GM12891 (cell line): ENCODE data around the gene AGBL5.

Experiments
- DNase-seq: peaks from one replicate; pipeline ENCODE4 v3.0.0; 2011; ENCODE audit warnings: low spot score; ENCODE audit not compliant: insufficient read length
- FAIRE-seq: peaks from 2 replicates; lab custom pipeline; 2011; peaks lifted over from hg19 to GRCh38; lab: Jason Lieb, UNC
- PAX5 ChIP-seq: IDR thresholded peaks from 2 replicates; pipeline ENCODE4 v1.6.1; 2011; ENCODE audit warnings: low read length, moderate library complexity, mild to moderate bottlenecking; ENCODE audit not compliant: insufficient read depth, severe bottlenecking
- POLR2A ChIP-seq: IDR thresholded peaks from 2 replicates; pipeline ENCODE4 v1.6.1; 2011; ENCODE audit warnings: low read depth, low read length, control low read depth
- POLR2AphosphoS5 ChIP-seq: IDR thresholded peaks from 2 replicates; pipeline ENCODE4 v1.6.1; 2011; ENCODE audit warnings: low read depth, low read length, control low read depth
- POU2F2 ChIP-seq: IDR thresholded peaks from 2 replicates; pipeline ENCODE4 v1.6.1; 2011; ENCODE audit warnings: low read depth, mild to moderate bottlenecking, control low read depth, low read length, moderate library complexity
- SPI1 ChIP-seq: IDR thresholded peaks from 2 replicates; pipeline ENCODE4 v1.6.1; 2011; ENCODE audit warnings: low read depth, low read length, control low read depth
- TAF1 ChIP-seq: IDR thresholded peaks from 2 replicates; pipeline ENCODE4 v1.6.1; 2011; ENCODE audit warnings: low read depth, low read length, control low read depth

Gene AGBL5

DNA sequence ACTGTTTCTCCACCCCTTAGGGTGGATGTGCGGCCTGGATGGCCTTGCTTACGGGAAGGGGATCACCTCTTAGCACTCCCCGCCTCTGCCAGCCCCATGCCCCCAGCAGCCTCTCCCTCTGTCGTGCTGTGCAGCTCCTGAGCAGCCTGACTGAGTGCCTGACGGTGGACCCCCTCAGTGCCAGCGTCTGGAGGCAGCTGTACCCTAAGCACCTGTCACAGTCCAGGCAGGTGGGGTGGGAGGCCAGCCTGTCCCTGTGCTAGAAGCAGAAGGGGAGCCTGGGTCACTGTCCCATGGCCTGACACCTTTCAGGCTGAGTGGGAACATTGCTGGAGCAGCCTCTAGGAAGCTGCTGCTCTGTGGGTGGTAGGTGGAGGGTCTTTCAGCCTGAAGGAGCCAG lies 13.5 kb upstream of the AGBL5 start:
- TF ChIP-seq POLR2AphosphoS5 (no peak), TAF1 (no peak), SPI1 (no peak), POU2F2 (no peak), PAX5 (no peak), POLR2A (no peak)
- DNase-seq: no peak

GRCh38 chr2:27038631-27039339 lies 12.7 kb upstream of the AGBL5 start:
- no peak for FAIRE-seq

More for the DNA sequence above, 13.5 kb upstream of the AGBL5 start:
- no peak for FAIRE-seq

GRCh38 chr2:27039426-27039825 lies 12.0 kb upstream of the AGBL5 start:
- FAIRE-seq (no peak), DNase-seq (no peak)
- TF ChIP-seq TAF1 (no peak), SPI1 (no peak), PAX5 (no peak), POU2F2 (no peak), POLR2A (no peak), POLR2AphosphoS5 (no peak)

More at GRCh38 chr2:27038631-27039339, 12.7 kb upstream of the AGBL5 start:
- TF ChIP-seq POLR2AphosphoS5: no peak
- no peak for TF ChIP-seq SPI1
- no peak for TF ChIP-seq PAX5
- no peak for TF ChIP-seq POLR2A
- TF ChIP-seq POU2F2: no peak
- TF ChIP-seq TAF1: no peak
- no peak for DNase-seq

DNA sequence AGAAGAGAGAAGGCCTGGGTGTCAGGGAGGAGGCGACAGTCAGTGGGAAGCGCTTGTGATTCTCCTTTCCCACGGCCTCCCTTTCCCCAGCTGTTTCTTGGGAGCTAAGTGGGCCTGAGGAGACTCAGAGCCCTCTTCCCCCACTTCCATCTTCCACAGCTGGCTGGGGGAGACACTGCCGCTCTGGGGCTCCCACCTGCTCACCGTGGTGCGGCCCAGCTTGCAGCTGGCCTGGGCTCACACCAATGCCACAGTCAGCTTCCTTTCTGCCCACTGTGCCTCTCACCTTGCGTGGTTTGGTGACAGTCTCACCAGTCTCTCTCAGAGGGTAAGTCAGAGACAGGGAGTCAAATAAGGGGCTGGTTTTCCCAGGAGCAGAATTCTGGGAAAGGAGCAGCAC lies 11.6 kb upstream of the AGBL5 start:
- DNase-seq (no peak), FAIRE-seq (no peak)
- TF ChIP-seq POLR2A (no peak), POU2F2 (no peak), PAX5 (no peak), TAF1 (no peak), SPI1 (no peak), POLR2AphosphoS5 (no peak)

GRCh38 chr2:27040282-27040681 lies 11.2 kb upstream of the AGBL5 start:
- TF ChIP-seq POLR2A (no peak), TAF1 (no peak), PAX5 (no peak), POU2F2 (no peak), POLR2AphosphoS5 (no peak), SPI1 (no peak)
- FAIRE-seq (no peak), DNase-seq (no peak)

DNA sequence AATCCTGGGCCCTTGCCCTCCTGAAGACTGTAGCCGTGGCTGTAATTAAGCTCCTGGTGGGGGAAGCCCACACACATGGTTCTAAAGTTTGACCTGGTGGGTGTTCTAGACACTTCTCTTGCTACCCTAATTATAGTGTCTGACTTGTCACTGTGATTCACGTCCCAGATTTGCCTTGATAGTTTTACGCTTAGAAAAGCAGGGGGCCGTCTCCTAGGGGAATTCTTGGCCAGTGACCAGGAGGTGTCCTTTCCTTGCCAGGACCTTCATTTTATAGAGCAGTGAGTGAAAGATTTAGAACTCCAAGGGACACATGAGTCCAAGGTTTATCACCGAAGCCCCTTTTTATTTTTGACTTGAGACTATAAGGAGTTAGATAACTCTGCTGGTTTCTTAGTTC lies 9.7 kb upstream of the AGBL5 start:
- TF ChIP-seq POLR2A: no peak
- TF ChIP-seq POU2F2: no peak
- TF ChIP-seq PAX5: no peak
- no peak for TF ChIP-seq POLR2AphosphoS5
- no peak for DNase-seq
- FAIRE-seq: peak; percentile 13

GRCh38 chr2:27042159-27042661 lies 9.3 kb upstream of the AGBL5 start:
- peak; percentile 93 for FAIRE-seq
- no peak for DNase-seq
- TF ChIP-seq POLR2AphosphoS5 (peak; percentile 16; the same call in 1 of the 2 replicates), SPI1 (peak; percentile 94), PAX5 (no peak)

DNA sequence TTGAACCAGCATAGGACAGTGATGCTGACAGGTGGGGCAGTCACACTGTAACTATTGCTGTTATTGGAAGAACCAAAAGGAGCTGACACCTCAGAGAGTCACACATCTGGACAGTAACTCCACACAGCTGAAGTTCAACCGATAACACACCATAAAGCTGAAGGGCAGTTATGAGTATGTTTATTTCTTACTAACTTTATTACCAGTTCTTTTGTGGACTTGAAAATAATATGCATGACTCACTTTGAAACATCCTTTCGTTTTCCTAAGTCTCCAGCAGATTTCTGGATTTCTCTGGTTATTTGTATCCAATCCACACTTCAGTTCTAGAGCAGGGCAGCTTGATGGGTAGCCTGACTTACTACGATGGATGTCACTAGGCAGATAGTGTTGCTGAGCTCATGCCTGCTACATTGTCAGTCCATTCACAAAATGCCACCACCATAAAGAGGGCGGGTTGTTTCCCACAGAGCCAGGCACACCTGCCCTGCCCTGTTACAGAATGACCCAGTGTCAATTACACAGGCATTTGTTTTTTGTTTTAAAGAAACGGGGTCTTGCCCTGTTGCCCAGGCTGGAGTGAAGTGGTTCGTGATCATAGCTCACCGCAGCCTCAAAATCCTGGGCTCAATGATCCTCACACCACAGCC lies 8.4 kb upstream of the AGBL5 start:
- TF ChIP-seq POLR2AphosphoS5 (no peak), PAX5 (no peak), POLR2A (no peak), TAF1 (no peak), POU2F2 (no peak), SPI1 (no peak)
- peak; percentile 31 for FAIRE-seq
- no peak for DNase-seq
